ENCODE results near the gene WDR47.
A peak's percentile ranks its signal among the peaks of the same experiment; 100 is the strongest.

The WDR47 gene

DNA sequence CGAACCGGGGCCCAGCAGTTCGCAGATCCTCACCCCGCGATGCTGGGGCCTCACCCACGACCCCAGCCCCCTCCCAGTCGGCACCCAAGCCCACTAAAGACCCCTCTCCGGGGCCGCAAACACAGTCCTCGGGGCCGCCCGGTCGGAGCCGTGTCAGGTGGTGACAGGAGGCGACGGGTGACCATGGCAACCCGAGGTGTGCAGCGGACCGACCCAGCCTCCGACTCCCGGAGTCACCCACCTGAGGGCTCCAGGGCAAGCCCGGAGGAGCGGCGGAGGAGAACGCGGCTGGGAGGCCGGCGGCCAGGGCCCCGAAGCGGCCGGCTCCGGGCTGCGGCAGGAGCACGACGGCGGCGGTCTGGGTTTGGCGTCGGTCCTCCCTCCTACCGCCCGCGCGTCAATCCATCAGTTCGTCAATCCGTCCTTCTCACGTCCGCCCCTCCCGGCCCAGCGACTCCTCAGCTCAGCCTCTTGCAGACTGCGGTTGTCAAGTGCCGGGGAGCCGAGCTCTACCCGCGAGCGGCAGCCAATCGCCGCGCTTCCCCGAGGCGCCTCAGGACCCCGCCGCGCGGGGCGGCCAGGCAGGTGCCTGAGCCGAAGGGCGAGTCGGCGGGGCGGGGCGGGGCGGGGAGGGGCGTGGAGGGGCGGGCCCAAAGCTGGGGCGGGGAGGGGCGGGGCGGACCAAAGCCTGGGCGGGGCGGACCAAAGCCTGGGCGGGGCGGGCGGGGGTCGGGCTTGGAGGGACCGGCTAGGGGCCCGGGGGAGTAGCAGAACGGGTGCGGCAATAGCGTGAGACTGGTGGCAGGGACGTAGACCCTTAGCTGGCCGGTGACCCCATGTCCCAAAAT is at the start of gene WDR47:
WDR47 (minus strand) TSS at position 482 of the 848 bp plus-strand sequence. CDS start 18,590 bp downstream, outside the sequence.
- peak; percentile 88 to 94 for DNase-seq (ENCODE audit: low read depth in 1 of 2, low spot score in 1 of 2)

- DNase-seq (ENCODE audit: low read depth in 1 of 2, low spot score in 1 of 2), result no peak
Measured at GRCh38 chr1:109091078-109091838, 49.4 kb upstream of the WDR47 start.

- peak; percentile 69 to 70 for DNase-seq (ENCODE audit: low read depth in 1 of 2, low spot score in 1 of 2)
Measured at GRCh38 chr1:109090196-109091077, 48.5 kb upstream of the WDR47 start, which contains the start of gene TMEM167B. TSS of gene TMEM167B (plus strand) at chr1:109090764. CDS start at chr1:109090873, 109 bp downstream.

DNA sequence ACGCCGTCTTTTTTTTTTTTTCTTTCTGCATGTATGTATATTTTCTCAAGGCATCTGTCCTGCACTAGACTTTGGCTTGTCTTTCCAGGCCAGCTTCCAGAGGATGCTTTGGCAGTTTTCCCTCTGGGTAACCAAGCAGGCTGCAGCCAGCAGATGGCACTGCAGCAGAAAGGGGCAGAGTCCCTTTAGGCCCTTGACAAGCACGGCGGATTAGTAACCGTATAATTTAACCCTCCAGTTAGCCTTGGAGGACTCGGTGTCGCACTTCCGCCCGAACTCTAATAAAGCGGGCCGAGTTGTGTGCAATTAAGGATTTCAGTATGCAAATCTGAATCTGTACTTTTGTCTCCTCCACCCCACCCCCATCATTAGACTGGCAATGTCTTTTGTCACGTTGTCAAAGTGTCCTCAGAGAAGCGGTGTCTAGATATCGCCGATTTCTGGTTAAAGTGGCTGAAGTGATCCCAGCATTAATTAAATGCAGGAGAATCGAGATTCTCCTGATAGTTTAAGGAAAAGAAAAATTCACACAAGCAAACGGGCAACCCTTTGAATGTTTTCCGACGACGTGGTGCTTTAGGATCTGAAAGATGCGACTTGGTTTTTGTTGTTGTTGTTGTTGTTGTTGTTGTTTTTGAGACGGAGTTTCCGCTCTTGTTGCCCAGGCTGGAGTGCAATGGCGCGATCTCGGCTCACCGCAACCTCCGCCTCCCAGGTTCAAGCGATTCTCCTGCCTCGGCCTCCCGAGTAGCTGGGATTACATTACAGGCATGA is 47.5 kb upstream of the WDR47 start:
- DNase-seq (ENCODE audit: low read depth in 1 of 2, low spot score in 1 of 2), result no peak

DNA sequence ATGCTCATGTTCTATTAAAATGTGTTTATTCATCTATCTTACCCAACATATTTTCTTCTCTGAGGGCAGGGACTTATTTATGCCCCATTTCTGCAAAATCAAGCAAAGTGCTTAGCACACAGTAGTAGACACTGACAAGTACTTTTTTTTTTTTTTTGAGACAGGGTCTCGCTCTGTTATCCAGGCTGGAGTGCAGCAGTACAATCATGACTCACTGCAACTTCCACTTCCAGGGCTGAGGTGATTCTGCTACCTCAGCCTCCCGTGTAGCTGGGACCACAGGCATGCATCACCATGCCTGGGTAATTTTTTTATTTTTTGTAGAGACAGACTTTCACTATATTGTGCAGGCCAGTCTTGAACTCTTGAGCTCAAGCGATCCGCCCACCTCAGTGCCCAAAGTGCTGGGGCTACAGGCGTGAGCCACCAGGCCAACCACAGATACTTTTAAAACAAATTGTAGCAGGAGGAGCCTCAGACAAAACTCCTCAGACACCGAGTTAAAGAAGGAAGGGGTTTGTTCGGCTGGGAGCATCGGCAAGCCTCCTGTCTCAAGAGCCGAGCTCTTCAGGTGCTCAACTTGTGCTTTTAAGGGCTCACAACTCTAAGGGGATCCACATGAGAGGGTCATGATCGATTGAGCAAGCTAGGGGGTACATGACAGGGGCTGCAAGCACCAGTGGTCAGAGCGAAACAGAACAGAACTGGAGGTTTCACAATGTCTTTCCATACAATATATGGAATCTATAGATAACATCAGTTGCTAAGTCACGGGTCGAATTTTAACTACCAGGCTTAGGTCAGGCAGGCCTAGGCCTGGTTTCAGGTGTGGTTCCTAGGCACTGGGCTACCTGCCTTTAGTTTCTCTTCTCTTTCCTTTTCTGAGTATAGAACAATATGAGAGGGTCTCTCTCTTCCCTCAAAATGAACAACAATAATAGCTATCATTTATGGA is 42.9 kb upstream of the WDR47 start:
- no peak for DNase-seq (ENCODE audit: low read depth in 1 of 2, low spot score in 1 of 2)

- DNase-seq (ENCODE audit: low read depth in 1 of 2, low spot score in 1 of 2), result no peak
Measured at GRCh38 chr1:109083923-109084322, 42.0 kb upstream of the WDR47 start.

GRCh38 chr1:109083501-109083900 is 41.6 kb upstream of the WDR47 start:
- no peak for DNase-seq (ENCODE audit: low read depth in 1 of 2, low spot score in 1 of 2)

DNA sequence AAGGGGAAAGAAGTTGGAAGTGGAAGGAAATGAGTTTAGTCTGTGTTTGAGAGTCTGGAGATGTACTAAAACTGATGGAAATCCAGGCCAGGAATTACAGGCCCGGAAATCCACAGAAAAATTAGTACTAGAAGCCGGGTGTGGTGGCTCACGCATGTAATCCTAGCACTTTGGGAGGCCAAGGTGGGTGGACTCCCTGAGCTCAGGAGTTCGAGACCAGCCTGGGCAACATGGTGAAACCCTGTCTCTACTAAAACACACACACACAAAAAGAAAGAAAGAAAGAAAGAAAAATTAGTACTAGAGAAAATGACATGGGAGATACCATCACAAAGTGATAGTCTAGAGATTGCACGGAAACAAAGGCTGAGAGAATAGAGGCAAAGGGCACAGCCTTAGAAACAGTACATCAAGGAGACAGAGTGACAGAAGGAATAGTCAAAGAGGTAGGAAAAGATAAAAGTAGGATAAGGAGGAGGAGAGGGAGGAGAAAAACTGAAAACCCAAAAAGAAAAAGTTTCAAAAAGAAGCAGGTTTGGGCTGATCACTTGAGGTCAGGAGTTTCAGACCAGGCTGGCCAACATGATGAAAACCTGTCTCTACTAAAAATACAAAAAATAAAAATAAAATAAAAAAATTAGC is 38.7 kb upstream of the WDR47 start:
- no peak for DNase-seq (ENCODE audit: low read depth in 1 of 2, low spot score in 1 of 2)

GRCh38 chr1:109079240-109079622 is 37.3 kb upstream of the WDR47 start:
- DNase-seq (ENCODE audit: low read depth in 1 of 2, low spot score in 1 of 2), result no peak

GRCh38 chr1:109078317-109078716 is 36.4 kb upstream of the WDR47 start:
- no peak for DNase-seq (ENCODE audit: low read depth in 1 of 2, low spot score in 1 of 2)

DNA sequence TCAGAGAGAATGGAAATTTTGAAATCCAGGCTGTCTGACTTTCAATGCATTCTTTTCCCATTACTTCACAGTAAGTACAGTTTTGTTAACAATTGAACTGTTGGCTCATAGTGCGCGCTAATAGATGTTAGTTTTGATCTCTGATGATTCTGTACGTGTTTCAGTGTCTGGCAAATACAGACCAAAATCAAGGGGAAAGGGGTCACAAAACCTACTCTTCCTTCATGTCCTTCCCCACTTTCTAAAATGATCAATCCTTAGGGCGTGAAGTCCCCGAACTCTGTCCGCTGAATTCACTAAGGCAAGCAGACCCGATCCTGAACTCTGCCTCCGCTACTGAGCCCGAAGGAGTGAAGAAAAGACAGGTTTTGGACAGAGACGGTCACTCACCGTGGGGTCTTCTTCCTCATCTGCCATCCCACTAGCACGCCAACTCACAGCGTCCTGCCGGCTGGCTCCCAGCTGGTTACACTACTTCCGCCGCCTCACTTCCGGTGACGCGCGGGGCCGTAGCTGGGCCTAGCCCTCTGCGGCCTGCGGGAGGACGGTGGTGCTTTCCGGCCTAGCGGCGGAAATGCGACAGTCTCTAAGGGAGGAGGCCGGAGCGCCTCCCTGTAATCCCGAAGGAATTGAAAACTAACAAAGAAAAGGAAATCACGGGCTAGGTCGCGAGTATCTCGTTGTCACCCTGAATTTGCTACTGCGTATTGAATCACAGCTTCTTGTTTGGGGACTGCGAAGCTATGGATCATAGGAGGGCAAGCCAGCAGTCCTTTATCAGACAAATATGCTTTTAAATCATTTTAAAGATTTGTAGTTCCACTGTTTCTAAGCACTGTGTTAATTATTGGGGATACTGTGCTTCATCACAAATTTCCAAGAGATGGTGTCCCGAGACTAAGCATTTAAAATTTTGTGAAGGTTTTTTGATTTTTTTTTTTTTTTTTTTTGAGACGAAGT is 33.9 kb upstream of the WDR47 start, which contains the start of gene TAF13:
TAF13 (minus strand) TSS at position 473 of the 960 bp plus-strand sequence; CDS start at position 417, 56 bp downstream.
- peak; percentile 75 to 76 for DNase-seq (ENCODE audit: low read depth in 1 of 2, low spot score in 1 of 2)

GRCh38 chr1:109069294-109069693 is 27.4 kb upstream of the WDR47 start:
- no peak for DNase-seq (ENCODE audit: low read depth in 1 of 2, low spot score in 1 of 2)

- no peak for DNase-seq (ENCODE audit: low read depth in 1 of 2, low spot score in 1 of 2)
Measured at GRCh38 chr1:109067883-109068282, 26.0 kb upstream of the WDR47 start.

DNA sequence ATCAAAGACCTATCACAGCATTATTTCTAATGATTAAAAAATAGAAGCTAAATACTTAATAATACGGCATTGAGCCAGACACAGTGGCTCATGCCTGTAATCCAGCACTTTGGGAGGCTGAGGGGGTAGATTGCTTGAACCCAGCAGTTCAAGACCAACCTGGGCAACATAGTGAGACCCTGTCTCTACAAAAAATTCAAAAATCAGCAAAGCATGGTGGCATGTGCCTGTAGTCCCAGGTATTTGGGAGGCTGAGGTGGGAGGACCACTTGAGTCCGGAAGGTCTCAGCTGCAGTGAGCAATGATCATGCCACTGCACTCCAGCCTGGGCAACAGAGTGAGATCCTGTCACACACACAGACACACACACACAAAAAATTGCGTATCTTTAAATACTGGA is 23.2 kb upstream of the WDR47 start:
- DNase-seq (ENCODE audit: low read depth in 1 of 2, low spot score in 1 of 2), result no peak

DNA sequence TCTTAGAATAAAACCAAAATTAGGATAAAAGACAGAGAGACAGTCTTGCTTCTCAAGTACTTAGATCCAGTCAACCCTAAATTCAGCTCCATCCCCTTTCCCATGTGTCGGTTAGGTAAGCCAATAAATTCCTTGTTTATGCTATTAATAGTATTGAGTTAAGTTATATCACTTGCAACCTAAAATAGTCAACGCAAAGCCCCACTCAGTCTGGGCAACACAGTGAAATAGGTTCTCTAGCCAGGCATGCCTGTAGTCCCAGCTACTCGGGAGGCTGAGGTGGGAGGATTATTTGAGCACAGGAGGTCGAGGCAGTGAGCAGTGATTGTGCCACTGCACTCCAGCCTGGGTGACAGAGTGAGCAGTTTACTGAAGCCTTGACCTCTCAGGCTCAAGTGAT is 19.3 kb upstream of the WDR47 start:
- no peak for DNase-seq (ENCODE audit: low read depth in 1 of 2, low spot score in 1 of 2)

GRCh38 chr1:109060707-109061106 is 18.8 kb upstream of the WDR47 start:
- DNase-seq (ENCODE audit: low read depth in 1 of 2, low spot score in 1 of 2), result no peak

GRCh38 chr1:109059026-109059425 is 17.1 kb upstream of the WDR47 start:
- no peak for DNase-seq (ENCODE audit: low read depth in 1 of 2, low spot score in 1 of 2)

DNA sequence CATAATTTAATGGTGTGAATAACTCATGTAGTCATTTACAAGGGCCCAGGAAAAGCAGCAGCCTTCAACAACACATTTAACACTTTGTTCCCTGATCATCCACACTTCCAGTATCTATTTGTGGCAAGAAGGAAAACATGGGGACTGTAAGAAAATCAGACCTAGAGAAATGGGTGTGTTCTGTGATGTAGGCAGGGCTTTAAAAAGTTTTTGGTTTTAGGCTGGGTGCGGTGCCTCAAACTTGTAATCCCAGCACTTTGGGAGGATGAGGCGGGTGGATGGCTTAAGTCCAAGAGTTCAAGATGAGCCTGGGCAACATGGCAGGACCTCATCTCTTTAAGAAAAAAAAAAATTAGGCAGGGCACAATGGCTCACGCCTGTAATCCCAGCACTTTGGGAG is 14.2 kb upstream of the WDR47 start:
- DNase-seq (ENCODE audit: low read depth in 1 of 2, low spot score in 1 of 2), result no peak
